HFFc6 (cell line): ENCODE measurements around the gene RBM41. TPM values are rescaled to one million over a fixed set of nuclear protein-coding genes. Genes with fewer than 3 reads are reported as not detected.

ENCODE experiments used
- DNase-seq: peaks from one replicate; pipeline ENCODE4 v3.0.0-alpha.2; 2018
- H3K27ac Mint-ChIP-seq: 2 replicates; pipeline ENCODE4 v1.8.0; 2020; ENCODE audit warnings: mild to moderate bottlenecking, mixed read lengths
- H3K27me3 Mint-ChIP-seq: 2 replicates; pipeline ENCODE4 v1.8.0; 2021; ENCODE audit warnings: mild to moderate bottlenecking, moderate library complexity, mixed read lengths; ENCODE audit not compliant: insufficient read depth
- H3K36me3 Mint-ChIP-seq: 2 replicates; pipeline ENCODE4 v1.8.0; 2021; ENCODE audit warnings: low read depth, mixed read lengths
- H3K4me1 Mint-ChIP-seq: 2 replicates; pipeline ENCODE4 v1.8.0; 2020; ENCODE audit warnings: low read depth, mixed read lengths
- H3K4me3 Mint-ChIP-seq: 2 replicates; pipeline ENCODE4 v1.8.0; 2020; ENCODE audit warnings: mild to moderate bottlenecking, moderate library complexity, mixed read lengths
- H3K9me3 Mint-ChIP-seq: 2 replicates; pipeline ENCODE4 v1.8.0; 2020; ENCODE audit warnings: mild to moderate bottlenecking, mixed read lengths
- CTCF ChIP-seq: fragments of 200-600 bp; sonication (generic); IDR thresholded peaks from 2 replicates; pipeline ENCODE4 v1.5.0; 2021; ENCODE audit warnings: antibody characterized with exemption, mild to moderate bottlenecking
- total RNA-seq, 6 experiments: library from RNA; stranded (reverse); fragmentation: NEBNext Ultra II Directional; extraction: Animal tissue kit (Norgen Biotek cat#: 25700); gene quantifications; 2 replicates in 1 of 6; 3 replicates in 5 of 6; pipeline ENCODE4 v1.2.3, GENCODE V29; 2021

RBM41 gene
- total RNA-seq, 6 experiments from 2014 or later = 11.4 to 14.0 (median 12.7) TPM

GRCh38 chrX:107154787-107155620, 36.4 kb upstream of the RBM41 start:
- no peak overlapping the region for H3K27ac Mint-ChIP-seq
- no peak for TF ChIP-seq CTCF
- DNase-seq = no peak
- no peaks in the 10 kb centered on the region for H3K4me1 Mint-ChIP-seq
- no peak overlapping the region for H3K4me3 Mint-ChIP-seq
- no peaks in the 10 kb centered on the region for H3K27me3 Mint-ChIP-seq
- no peaks in the 10 kb centered on the region for H3K36me3 Mint-ChIP-seq
- no peaks in the 10 kb centered on the region for H3K9me3 Mint-ChIP-seq

- no peak for TF ChIP-seq CTCF
- Mint-ChIP-seq H3K27ac (no peak overlapping the region), H3K4me3 (no peak overlapping the region), H3K4me1 (no peaks in the 10 kb centered on the region), H3K36me3 (no peaks in the 10 kb centered on the region), H3K27me3 (no peaks in the 10 kb centered on the region), H3K9me3 (no peaks in the 10 kb centered on the region)
- DNase-seq = no peak
These were observed 34.4 kb upstream of the RBM41 start for GRCh38 chrX:107153005-107153404.

DNA sequence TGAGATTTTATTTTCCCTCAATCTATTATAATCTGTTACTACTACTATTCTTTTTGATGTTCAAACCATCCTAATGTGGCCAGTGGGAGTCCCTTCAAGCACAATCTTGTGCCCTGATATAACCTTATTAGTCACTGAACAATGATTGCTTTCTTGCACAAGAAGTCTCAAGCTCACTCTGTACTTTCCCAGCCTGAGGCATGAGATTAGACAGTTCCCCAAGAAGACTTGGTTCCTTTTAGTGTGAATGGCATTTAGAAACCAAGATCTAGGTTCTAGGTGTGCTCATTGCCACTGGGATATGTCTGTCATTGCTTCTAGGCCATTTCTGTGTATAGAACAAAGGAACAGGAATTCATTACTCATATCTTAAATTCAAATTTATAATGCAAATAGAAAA, 28.0 kb upstream of the RBM41 start:
- H3K27me3 Mint-ChIP-seq = peaks cover 4% of the 10 kb centered on the region
- H3K4me1 Mint-ChIP-seq = no peaks in the 10 kb centered on the region
- H3K36me3 Mint-ChIP-seq = no peaks in the 10 kb centered on the region
- no peak overlapping the region for H3K27ac Mint-ChIP-seq
- H3K9me3 Mint-ChIP-seq = no peaks in the 10 kb centered on the region
- H3K4me3 Mint-ChIP-seq = no peak overlapping the region
- DNase-seq = no peak
- no peak for TF ChIP-seq CTCF

GRCh38 chrX:107135965-107136307, 17.3 kb upstream of the RBM41 start:
- 0 out of 2 replicates have a peak overlapping the region, but pooled peaks have one; percentile 22 for H3K4me3 Mint-ChIP-seq
- peaks cover 17% of the 10 kb centered on the region for H3K4me1 Mint-ChIP-seq
- H3K27me3 Mint-ChIP-seq = no peaks in the 10 kb centered on the region
- H3K27ac Mint-ChIP-seq = no peak overlapping the region
- H3K9me3 Mint-ChIP-seq = no peaks in the 10 kb centered on the region
- no peak for DNase-seq
- H3K36me3 Mint-ChIP-seq = no peaks in the 10 kb centered on the region
- TF ChIP-seq CTCF = no peak

DNA sequence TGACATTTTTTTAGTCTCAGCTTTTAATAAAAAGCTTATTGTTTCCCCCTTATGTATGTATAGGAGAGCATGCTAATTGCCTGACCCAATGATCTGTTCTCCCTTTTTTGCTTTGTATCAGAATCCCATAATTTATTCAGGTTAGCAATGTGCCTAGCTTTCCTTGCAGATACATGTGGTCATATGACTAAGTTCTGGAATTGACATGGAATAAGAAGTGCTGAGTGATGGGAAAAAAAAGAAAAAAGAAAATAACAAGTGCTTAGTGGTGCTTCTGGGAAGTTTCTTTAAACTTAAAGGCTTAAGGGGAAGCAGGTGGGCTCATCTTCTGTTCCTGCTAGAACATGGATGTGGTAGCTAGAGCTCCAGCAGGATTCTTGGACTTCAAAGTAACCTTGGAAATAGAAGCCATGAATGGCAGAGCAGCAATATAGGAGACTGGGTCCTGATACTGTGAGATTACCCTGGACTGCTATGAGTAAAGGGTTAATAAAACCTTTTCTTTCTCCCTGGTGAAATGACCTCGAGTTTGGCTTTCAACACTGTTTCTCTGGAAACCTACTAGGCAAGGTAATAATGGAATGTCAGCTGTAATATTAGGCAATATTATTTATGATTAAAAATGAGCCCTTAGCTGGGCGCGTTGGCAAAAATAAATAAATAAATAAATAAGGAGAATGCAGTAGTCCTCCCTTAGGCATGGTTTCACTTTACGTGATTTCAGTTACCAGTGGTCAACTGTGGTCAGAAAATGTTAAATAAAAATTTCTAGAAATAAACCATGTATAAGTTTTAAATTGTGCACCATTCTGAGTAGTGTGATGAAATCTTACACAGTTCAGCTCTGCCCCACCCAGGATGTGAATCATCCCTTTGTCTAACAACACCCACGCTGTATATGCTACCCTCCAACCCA, 16.7 kb upstream of the RBM41 start:
- Mint-ChIP-seq H3K9me3 (no peaks in the 10 kb centered on the region), H3K36me3 (no peaks in the 10 kb centered on the region), H3K27me3 (no peaks in the 10 kb centered on the region), H3K4me3 (0 out of 2 replicates have a peak overlapping the region, but pooled peaks have one; percentile 22), H3K27ac (no peak overlapping the region), H3K4me1 (peaks cover 17% of the 10 kb centered on the region)
- TF ChIP-seq CTCF = no peak
- DNase-seq = no peak
